Spleen (tissue), 7 donors: ENCODE measurements around the gene TRPC3.

Experiments
- CTCF ChIP-seq, 11 experiments: fragments of 200-600 bp in 7 of 11; fragments of 450-650 bp in 4 of 11; sonication (generic) in 4 of 11; IDR thresholded peaks in 8 of 11; conservative IDR thresholded peaks in 3 of 11; 1 replicate in 7 of 11; 2 replicates in 4 of 11; pipeline versions ENCODE4 v1.4.0 to v1.8.0; 2016 to 2021; ENCODE audit warnings: antibody characterized with exemption in 11 of 11, inconsistent platforms in 4 of 11, mild to moderate bottlenecking in 1 of 11
- POLR2A ChIP-seq, 3 donors: fragments of 450-650 bp; IDR thresholded peaks; one replicate each; pipeline ENCODE4 v1.5.1; 2017; ENCODE audit warnings: antibody characterized with exemption in 3 of 3, mild to moderate bottlenecking in 1 of 3
- POLR2AphosphoS5 ChIP-seq, 3 donors: sonication (generic); formaldehyde crosslinking; IDR thresholded peaks; one replicate each; pipeline ENCODE4 v1.5.1; 2017; ENCODE audit warnings: antibody characterized with exemption in 3 of 3
- donor health status: DM: no; HTN: no; CAD: no; lungs with moderate emphysema.
- donor health status: DM: no; HTN: no; CAD: no.
- donor health status: DM: no; HTN: no; CAD: no.

- TF ChIP-seq CTCF (IDR thresholded peaks at IDR 0.05 in 8 of 11, conservative IDR thresholded peaks at IDR 0.05 in 3 of 11) (no peak), POLR2A (IDR thresholded peaks at IDR 0.05) (no peak), POLR2AphosphoS5 (IDR thresholded peaks at IDR 0.05) (no peak)
Measured at GRCh38 chr4:121957266-121957665, 5.4 kb upstream of the TRPC3 start.
